ENCODE measurements around the gene DCXR.

DNA sequence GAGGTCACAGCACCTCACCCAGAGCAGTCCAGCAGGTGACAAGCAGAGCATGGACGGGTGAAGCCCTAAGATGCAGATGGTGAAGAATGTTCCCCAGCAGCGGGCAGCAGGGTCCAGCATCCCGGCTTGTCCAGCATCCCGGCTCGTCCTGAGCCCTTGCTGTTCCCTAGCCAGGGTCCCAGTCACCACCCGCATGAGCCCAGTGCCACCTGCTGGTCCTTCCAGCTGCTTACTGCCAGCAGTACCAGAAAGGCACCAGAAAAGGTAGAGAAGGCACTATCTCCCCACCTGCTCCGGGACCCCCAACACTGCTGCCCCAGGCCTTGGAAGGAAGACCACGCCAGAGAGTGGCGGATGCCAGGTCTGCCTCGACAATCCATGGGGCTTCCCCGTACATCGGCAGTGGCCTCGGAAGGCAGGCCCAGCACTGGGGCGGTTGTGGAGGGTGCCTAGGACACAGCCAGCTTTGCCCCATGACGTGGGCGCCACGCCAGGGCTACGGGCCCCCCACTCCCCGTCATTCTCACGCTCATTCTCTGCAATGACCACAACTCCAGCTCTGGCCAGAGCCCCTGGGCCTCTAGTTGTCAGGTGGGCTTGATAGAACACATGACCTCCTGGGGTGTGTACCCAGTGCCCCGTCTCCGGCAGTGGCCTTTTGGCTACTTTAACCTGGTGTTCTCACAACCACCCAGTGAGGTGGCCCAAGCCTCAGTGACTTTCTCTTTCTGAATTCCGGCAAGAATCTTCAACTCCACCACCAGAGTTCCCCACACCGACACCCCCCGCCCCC, 16.2 kb downstream of the DCXR start:
- TF ChIP-seq, protein P1, sequence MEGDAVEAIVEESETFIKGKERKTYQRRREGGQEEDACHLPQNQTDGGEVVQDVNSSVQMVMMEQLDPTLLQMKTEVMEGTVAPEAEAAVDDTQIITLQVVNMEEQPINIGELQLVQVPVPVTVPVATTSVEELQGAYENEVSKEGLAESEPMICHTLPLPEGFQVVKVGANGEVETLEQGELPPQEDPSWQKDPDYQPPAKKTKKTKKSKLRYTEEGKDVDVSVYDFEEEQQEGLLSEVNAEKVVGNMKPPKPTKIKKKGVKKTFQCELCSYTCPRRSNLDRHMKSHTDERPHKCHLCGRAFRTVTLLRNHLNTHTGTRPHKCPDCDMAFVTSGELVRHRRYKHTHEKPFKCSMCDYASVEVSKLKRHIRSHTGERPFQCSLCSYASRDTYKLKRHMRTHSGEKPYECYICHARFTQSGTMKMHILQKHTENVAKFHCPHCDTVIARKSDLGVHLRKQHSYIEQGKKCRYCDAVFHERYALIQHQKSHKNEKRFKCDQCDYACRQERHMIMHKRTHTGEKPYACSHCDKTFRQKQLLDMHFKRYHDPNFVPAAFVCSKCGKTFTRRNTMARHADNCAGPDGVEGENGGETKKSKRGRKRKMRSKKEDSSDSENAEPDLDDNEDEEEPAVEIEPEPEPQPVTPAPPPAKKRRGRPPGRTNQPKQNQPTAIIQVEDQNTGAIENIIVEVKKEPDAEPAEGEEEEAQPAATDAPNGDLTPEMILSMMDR (IDR thresholded peaks at IDR 0.05) = peak; percentile 53 to 75 (median 70)
- no peak for TF ChIP-seq POLR2A (IDR thresholded peaks at IDR 0.05; ENCODE audit: low read depth)
- no peak for TF ChIP-seq POLR2AphosphoS5 (IDR thresholded peaks at IDR 0.05)
